ENCODE data around the gene EFCAB6.

The EFCAB6 gene

DNA sequence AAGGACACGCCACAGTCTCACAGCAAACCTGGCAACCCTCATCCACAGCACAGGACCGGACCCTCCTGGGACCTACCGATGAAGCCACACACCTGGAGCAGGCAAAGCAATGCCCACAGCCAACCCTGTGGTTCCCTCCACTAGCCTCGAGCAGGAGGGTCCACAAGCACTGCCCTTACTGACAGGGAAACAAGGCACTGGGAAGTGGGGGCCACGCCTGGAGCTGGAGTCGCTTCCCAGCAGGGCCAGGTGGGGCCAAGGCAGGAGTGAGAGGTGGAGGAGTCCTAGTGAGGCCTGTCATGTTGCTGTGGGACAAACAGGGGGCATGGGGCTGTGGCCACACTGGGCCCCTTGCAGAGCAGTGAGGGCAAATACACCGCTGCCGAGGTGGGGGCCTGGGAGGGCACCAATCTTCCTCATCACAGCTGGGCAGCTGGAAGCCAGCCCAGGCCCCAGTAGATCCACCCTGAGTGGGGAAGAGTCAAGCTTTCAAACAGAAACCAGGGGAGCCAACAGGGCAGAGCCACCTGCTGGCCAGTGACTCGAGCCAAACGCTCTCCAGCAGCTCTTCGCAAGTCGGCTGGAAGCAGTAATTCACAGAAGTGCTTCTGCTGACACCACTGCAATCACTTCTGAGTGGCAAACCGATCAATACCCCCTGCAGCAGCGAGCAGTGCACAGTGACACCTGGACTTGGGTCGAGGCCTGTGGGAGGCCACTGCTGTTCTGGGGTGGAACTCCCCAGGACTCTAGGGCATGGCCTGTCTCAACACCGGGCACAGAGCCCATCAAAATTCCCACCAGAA, 36.5 kb upstream of the EFCAB6 start:
- in situ Hi-C loops (cut with MboI; ENCODE audit: low pct_unique_long_range_greater_than_20kb, low sequenced_read_pairs, unreplicated experiment): no loop called here
- TF ChIP-seq, protein P1, sequence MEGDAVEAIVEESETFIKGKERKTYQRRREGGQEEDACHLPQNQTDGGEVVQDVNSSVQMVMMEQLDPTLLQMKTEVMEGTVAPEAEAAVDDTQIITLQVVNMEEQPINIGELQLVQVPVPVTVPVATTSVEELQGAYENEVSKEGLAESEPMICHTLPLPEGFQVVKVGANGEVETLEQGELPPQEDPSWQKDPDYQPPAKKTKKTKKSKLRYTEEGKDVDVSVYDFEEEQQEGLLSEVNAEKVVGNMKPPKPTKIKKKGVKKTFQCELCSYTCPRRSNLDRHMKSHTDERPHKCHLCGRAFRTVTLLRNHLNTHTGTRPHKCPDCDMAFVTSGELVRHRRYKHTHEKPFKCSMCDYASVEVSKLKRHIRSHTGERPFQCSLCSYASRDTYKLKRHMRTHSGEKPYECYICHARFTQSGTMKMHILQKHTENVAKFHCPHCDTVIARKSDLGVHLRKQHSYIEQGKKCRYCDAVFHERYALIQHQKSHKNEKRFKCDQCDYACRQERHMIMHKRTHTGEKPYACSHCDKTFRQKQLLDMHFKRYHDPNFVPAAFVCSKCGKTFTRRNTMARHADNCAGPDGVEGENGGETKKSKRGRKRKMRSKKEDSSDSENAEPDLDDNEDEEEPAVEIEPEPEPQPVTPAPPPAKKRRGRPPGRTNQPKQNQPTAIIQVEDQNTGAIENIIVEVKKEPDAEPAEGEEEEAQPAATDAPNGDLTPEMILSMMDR (IDR thresholded peaks at IDR 0.05; ENCODE audit: extremely low read depth, insufficient read depth, missing control alignments): peak; percentile 33
- DNase-seq (ENCODE audit: low spot score): no peak

DNA sequence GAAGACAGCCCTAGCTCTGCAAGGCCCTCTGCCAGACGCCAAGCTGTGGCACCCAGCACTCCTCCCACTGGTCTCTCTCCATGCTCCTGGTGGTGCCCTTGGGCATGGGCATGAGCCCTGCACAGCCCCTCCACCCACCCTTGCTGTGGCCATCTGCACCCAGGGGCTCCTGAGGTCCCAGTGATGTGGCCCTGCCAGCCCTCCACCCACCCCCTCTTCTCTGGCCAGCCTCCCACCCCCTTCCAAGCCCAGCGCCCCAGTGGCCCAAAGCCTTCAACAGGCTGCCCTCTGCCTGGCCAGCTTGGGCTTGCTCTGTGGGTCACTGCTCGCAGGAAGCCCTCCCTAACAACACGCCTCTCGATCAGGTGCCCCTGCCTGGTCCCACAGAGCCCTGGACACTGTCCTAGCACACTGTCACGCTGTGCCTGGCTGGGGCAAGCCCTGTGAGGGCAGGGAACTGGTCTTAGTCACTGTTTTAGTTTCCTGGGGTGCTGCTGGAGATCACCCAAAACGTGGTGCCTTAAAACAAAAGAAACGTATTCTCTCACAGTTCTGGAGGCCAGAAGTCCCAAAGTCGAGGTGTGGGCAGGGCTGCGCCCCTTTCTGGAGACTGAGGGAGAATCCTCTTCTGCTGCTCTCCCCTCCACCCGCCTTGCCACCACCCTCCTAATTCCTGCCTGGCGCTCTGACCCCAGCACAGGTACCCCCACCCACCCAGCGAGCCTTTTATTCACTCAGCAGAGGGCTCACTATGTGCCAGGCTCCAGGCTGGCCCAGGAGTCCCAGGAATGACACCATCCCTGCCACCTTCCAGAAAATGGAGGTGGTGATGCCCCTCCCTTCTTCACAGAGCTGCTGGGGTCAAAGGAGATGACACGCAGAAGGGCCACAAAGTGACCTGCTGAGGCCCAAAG, 35.5 kb upstream of the EFCAB6 start:
- DNase-seq (ENCODE audit: low spot score): no peak
- TF ChIP-seq, protein P1 (IDR thresholded peaks at IDR 0.05; ENCODE audit: extremely low read depth, insufficient read depth, missing control alignments): no peak
- in situ Hi-C loops (cut with MboI; ENCODE audit: low pct_unique_long_range_greater_than_20kb, low sequenced_read_pairs, unreplicated experiment): no loop called here

DNA sequence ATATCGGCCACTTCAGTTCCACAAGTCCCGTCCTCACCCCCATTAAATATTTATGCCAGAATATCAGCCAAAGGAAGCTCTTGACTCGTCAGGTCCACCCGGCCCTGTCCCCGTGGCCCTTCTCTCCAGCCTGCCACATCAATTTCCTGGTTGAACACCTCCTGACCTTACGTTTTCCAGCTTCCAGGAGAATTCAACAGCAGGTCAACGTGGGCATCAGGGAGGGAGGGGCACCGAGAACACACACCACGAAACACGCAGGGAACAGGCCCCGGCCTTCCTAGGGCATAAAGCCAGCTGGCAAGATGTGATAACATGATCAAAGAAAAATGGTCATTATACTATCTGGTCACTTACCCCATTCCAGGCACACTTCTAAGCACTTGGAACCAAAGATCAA, 34.9 kb upstream of the EFCAB6 start:
- TF ChIP-seq, protein P1 (IDR thresholded peaks at IDR 0.05; ENCODE audit: extremely low read depth, insufficient read depth, missing control alignments): no peak
- in situ Hi-C loops (cut with MboI; ENCODE audit: low pct_unique_long_range_greater_than_20kb, low sequenced_read_pairs, unreplicated experiment): no loop called here

DNA sequence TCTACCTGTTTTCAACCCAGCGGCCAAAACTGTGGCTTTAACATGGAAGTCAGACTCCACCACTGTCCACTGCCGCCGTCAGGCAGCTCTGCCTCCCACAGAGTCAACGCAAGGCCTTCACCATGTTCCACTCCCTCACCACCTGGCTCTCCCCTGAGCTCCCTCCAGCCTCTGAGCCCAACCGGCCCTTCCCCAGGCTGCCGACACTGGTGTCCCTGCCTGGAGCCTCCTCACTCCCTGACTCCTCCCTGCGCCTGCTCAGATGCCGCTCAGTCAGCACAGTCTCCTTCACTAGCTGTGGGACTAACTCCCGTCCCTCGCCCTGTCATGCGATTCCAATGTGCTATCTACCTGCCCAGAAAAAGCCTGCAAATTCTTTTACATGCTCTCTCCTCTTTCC, 33.9 kb upstream of the EFCAB6 start:
- no peak for DNase-seq (ENCODE audit: low spot score)
- in situ Hi-C loops (cut with MboI; ENCODE audit: low pct_unique_long_range_greater_than_20kb, low sequenced_read_pairs, unreplicated experiment): no loop called here
- TF ChIP-seq, protein P1 (IDR thresholded peaks at IDR 0.05; ENCODE audit: extremely low read depth, insufficient read depth, missing control alignments): no peak

More for the DNA sequence above, 34.9 kb upstream of the EFCAB6 start:
- DNase-seq (ENCODE audit: low spot score): no peak

DNA sequence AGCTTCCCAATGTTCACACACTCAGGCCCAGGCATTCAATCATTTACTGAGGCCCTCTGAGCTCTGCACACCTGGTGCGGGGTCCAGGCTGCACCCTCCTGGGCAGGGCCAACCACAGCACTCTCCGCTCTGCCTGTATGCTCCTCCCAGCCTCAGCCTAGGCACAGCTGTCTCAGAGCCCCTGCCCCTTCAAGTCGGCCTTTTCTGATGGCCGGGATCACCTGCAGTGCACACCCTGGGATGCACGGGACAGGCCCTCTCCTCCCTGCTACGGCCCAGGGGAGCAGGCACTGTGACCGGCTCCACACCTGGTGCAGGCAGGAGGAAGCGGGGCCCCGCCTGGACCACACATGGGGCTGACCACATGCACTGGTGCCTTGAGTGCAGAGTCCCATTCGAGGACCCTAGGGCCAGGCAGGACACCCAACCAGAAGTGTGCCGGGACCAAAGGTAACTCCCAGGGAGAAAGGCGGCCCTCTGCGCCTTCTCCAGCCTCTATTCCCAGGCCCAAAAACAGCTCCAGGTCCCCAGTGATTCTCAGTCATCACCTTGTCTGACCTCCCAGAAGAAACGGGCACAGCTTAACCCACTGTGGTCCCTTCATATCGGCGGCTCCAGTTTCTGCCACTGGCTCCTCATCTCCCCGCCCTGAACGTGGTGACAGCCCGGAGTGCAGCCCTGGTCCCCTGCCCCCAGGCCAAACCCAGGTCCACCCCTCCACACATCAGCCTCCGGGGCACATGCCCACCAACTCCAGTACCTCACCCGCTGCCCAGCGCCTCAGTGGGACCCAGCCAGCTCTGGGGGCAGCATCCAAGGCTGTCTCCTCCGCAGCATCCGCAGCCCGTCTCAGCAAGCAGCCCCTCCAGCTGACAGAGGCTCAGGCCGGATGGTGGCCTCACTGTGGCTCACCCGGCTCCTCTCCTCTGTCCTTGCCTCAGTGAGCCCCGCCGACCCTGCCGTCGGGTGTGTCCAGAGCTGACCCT, 32.7 kb upstream of the EFCAB6 start:
- in situ Hi-C loops (cut with MboI; ENCODE audit: low pct_unique_long_range_greater_than_20kb, low sequenced_read_pairs, unreplicated experiment): no loop called here
- TF ChIP-seq, protein P1 (IDR thresholded peaks at IDR 0.05; ENCODE audit: extremely low read depth, insufficient read depth, missing control alignments): no peak
- no peak for DNase-seq (ENCODE audit: low spot score)
